Psoas muscle (tissue), 8 donors: ENCODE data around the gene CASTOR1. TPM values are rescaled to one million over a fixed set of nuclear protein-coding genes. Genes with fewer than 3 reads are reported as not detected.

ENCODE experiments used
- ATAC-seq, 4 donors: fragments of 200-7000 bp; cut with Tn5 transposase; one replicate each; pipeline ENCODE4 v1.9.1; 2020; ENCODE audit warnings: moderate library complexity in 3 of 4, mild to moderate bottlenecking in 2 of 4
- DNase-seq, 2 donors: peaks; one replicate each; pipeline ENCODE4 v3.0.0-alpha.2; 2020
- H3K27ac ChIP-seq: fragments of 200-600 bp; one replicate; pipeline ENCODE4 v1.8.0; 2022
- H3K27me3 ChIP-seq, 3 donors: fragments of 200-600 bp in 1 of 3; one replicate each; pipeline versions ENCODE4 v1.6.1 to v1.8.0; 2013 to 2022; ENCODE audit warnings: low read length in 2 of 3, mild to moderate bottlenecking in 2 of 3, moderate library complexity in 1 of 3; ENCODE audit not compliant: insufficient read depth in 3 of 3
- H3K36me3 ChIP-seq, 2 donors: fragments of 200-600 bp in 1 of 2; one replicate each; pipeline versions ENCODE4 v1.6.1 to v1.8.0; 2013 to 2022; ENCODE audit warnings: low read depth in 1 of 2, mild to moderate bottlenecking in 1 of 2, moderate library complexity in 1 of 2; ENCODE audit not compliant: insufficient read depth in 1 of 2
- H3K4me1 ChIP-seq: fragments of 200-600 bp; one replicate; pipeline ENCODE4 v1.8.0; 2022
- H3K4me3 ChIP-seq: fragments of 200-600 bp; one replicate; pipeline ENCODE4 v1.8.0; 2022; ENCODE audit warnings: mild to moderate bottlenecking
- H3K9me3 ChIP-seq: fragments of 200-600 bp; one replicate; pipeline ENCODE4 v1.8.0; 2022
- CTCF ChIP-seq: fragments of 200-600 bp; IDR thresholded peaks from one replicate; pipeline ENCODE4 v1.8.0; 2022; ENCODE audit warnings: antibody characterized with exemption
- WGBS, 3 donors: extraction: QIAGEN DNeasy Blood & Tissue Kit; methylation state at CpG; one replicate each; pipeline versions ENCODE4 v1.1.6 to v1.1.7; 2013; 5-methylcytosine and 5-hydroxymethylcytosine counted together
- intact Hi-C, 2 donors: fragments of 100-400 bp; cut with DNase I; formaldehyde crosslinking; loops; one replicate each; pipeline versions ENCODE4 v1.11.0 to v1.14.2; 2022
- polyA plus RNA-seq, 3 donors: library from polyadenylated mRNA; stranded (reverse); fragments of 200-250 nt; gene quantifications; one replicate each; pipeline ENCODE4 v1.2.3, GENCODE V29; 2013
- total RNA-seq, 4 donors: library from RNA; stranded (reverse); fragmentation: NEBNext Ultra II Directional in 2 of 4; extraction: Animal tissue kit (Norgen Biotek cat#: 25700) in 2 of 4; gene quantifications; one replicate each; pipeline versions ENCODE4 v1.2.1 to v1.2.4, GENCODE V29; 2021 to 2023
- donor health status: healthy with polysubstance abuse.
- donor health status: DM: no; HTN: no; CAD: no; lungs with moderate emphysema.
- donor health status: Bipolar disorder and iron deficiency.
- donor health status: healthy.
- donor health status: DM: yes; HTN: yes; CAD: no.
- donor health status: DM: no; HTN: no; CAD: no.
- donor health status: DM: no; HTN: no; CAD: no.
- donor health status: DM: yes; HTN: yes; CAD: no.

CASTOR1 gene
- total and polyA plus RNA-seq, 7 donors, result 0.44 to 5.1 (median 2.9) TPM

- intact Hi-C loops, result no loop called here
Measured at GRCh38 chr22:30308518-30309230, 19.4 kb upstream of the CASTOR1 start.

GRCh38 chr22:30308093-30308492 lies 18.8 kb upstream of the CASTOR1 start:
- 76 to 88% (median 85%) methylated on average over 2 of the region's 2 CpGs for WGBS, 3 donors
- no peak for ATAC-seq
- H3K4me3 ChIP-seq, result no peak overlapping the region
- peaks cover 31% of the 10 kb centered on the region for H3K4me1 ChIP-seq
- intact Hi-C loops, result no loop called here
- no peak for TF ChIP-seq CTCF
- H3K27ac ChIP-seq, result no peak overlapping the region
- H3K36me3 ChIP-seq, result no peaks in the 10 kb centered on the region
- no peaks in the 10 kb centered on the region for H3K9me3 ChIP-seq
- DNase-seq, result no peak
- no peaks in the 10 kb centered on the region for H3K27me3 ChIP-seq

More at GRCh38 chr22:30308518-30309230, 19.4 kb upstream of the CASTOR1 start:
- Histone ChIP-seq H3K4me1 (peaks cover 31% of the 10 kb centered on the region), H3K4me3 (no peak overlapping the region), H3K9me3 (no peaks in the 10 kb centered on the region), H3K27me3 (no peaks in the 10 kb centered on the region), H3K36me3 (no peaks in the 10 kb centered on the region), H3K27ac (no peak overlapping the region)
- TF ChIP-seq CTCF, result no peak
- ATAC-seq (peak in 1 of 4 donors; percentile 27), DNase-seq (no peak)
- 66 to 77% (median 74%) methylated on average over 5 of the region's 5 CpGs for WGBS, 3 donors

- Histone ChIP-seq H3K27me3 (no peaks in the 10 kb centered on the region), H3K36me3 (no peaks in the 10 kb centered on the region), H3K9me3 (no peaks in the 10 kb centered on the region), H3K27ac (no peak overlapping the region), H3K4me3 (no peak overlapping the region), H3K4me1 (peaks cover 30% of the 10 kb centered on the region)
- 75 to 82% (median 77%) methylated on average over 4 of the region's 4 CpGs for WGBS, 3 donors
- no peak for TF ChIP-seq CTCF
- intact Hi-C loops, result no loop called here
- no peak for ATAC-seq
- DNase-seq, result no peak
Measured at GRCh38 chr22:30307041-30307574, 17.8 kb upstream of the CASTOR1 start.

GRCh38 chr22:30306627-30307011 lies 17.3 kb upstream of the CASTOR1 start:
- 93 to 100% (median 97%) methylated on average over 1 of the region's 1 CpG for WGBS, 3 donors
- Histone ChIP-seq H3K36me3 (no peaks in the 10 kb centered on the region), H3K9me3 (no peaks in the 10 kb centered on the region), H3K4me1 (peaks cover 30% of the 10 kb centered on the region), H3K27me3 (no peaks in the 10 kb centered on the region), H3K4me3 (no peak overlapping the region), H3K27ac (no peak overlapping the region)
- TF ChIP-seq CTCF, result no peak
- ATAC-seq (no peak), DNase-seq (no peak)
- intact Hi-C loops, result no loop called here
